Activated CD8-positive, alpha-beta memory T cell treated with anti-CD3 and anti-CD28 coated beads, Interleukin-2, amount 50 U/mL, for 4 hours (primary cell): Measurements from ENCODE around the gene SLC25A45.

Experiments
- DNase-seq: peaks from one replicate; pipeline ENCODE4 v3.0.0-alpha.2; 2020

Gene SLC25A45

DNA sequence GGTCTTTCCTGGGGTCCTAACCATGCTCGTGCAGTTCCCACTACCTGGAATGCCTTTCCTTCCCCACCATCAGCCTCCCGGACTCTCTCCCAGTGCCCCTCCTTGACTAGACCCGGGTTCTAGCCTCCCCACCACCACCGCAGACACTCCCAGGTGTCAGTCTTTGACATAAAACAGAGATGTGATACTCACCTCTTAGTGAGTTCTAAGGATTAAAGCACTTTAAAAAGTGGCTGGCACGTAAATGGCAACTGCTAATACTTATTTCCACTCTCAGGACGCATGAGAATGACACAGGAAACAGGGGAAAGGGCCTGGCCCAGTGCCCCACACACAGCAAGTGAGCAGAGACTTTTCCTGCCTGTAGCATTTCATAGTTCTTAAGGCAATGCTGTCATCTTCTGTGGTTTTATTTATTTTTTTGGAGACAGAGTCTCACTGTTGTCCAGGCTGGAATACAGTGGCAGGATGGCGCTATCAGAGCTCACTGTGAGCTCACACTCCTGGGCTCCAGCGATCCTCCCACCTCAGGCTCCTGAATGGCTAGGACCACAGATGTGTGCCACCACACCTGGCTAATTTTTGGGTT lies 1.9 kb upstream of the SLC25A45 start:
- DNase-seq: no peak

DNA sequence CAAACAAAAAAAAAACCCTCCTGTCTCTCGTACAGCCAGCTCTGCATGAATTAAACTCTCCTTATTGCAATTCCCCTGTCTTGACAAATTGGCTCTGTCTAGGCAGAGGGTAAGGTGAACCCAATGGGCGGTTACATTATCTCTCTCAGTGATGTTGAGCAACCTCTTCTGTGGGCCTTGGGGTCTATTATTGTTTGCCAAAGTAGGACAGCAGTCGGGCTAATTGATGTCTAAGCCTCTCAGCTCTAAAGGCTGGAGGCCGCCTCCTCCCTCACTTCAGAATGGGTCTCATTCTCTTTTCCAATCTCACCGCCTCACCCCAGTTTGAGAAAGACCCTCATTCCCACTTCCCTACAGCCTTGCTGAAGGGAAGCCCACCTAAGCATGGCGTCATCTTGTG lies 1.3 kb upstream of the SLC25A45 start:
- DNase-seq: no peak

DNA sequence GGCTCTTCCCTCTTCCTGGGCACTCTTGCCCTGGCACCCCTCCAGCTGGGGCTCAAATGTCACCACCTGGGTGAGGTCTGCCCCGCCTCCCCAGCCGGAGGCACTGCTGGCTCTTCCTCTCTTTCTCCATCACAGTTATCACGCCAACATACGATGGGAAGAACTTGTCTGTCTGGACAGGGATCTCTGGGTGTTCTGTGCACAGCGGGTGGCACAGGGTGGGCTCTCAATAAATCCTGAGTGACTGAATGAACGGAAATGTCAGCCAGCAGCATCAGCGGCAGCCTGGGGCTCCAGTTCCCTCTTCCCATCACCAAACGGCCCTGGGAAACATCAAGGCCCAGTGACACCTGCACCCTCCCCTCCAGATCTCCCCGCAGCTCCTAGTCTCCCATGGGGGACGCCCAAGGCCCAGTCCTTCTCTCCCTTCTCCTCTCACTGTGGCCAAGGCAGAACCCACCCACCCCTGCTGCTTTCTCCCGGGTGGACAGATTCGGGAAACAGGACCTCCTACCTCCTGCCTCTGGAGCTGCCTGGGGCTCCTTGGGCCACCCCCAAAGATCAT lies 440 bp upstream of the SLC25A45 start:
- DNase-seq: no peak

DNA sequence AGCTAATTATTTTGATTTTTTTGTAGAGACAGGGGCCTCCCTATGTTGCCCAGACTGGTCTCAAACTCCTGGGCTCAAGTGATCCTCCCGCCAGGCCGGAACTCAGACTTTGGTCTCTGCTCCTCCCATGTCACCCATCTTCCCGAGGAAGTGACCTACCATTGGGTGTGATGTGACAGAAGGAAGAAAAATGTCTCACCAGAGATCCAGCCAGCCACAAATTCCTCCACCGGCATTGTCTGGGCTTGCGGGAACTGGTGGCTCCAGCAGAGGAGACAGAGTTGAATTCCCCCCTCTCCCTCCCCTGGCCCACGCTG lies 772 bp downstream of the SLC25A45 start:
- DNase-seq: no peak

DNA sequence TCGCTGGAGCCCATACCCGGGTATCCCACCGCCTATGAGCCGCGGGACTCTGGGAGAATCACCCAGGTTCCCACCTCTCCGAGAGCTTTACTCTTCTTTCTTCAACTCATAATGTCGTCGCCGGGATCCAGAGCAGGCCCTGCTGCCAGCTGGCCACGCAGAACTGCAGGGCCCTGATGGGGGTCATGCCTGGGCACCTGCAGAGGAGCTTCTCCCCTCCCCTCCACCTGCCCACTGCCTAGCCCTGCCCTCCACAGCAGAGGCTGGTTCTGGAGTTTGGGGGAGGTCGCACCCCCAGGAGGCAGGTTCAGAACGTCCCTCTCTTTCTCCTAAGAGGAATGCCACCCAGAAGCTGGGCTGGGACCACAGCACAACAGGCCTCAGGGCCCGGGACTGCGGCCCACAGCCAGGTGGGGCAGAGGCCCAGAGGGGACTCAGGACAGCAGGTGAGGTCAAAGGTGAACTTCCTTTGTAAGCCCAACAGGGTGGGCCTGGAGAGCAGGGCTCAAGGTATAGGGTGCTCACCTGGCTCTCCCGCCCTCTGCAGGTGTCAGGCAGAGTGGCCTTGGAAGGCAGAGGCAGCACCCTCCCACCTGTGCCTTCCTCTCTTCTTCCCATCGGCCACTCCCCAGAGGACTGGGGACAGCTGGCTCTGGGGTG lies 1.9 kb downstream of the SLC25A45 start:
- DNase-seq: no peak

DNA sequence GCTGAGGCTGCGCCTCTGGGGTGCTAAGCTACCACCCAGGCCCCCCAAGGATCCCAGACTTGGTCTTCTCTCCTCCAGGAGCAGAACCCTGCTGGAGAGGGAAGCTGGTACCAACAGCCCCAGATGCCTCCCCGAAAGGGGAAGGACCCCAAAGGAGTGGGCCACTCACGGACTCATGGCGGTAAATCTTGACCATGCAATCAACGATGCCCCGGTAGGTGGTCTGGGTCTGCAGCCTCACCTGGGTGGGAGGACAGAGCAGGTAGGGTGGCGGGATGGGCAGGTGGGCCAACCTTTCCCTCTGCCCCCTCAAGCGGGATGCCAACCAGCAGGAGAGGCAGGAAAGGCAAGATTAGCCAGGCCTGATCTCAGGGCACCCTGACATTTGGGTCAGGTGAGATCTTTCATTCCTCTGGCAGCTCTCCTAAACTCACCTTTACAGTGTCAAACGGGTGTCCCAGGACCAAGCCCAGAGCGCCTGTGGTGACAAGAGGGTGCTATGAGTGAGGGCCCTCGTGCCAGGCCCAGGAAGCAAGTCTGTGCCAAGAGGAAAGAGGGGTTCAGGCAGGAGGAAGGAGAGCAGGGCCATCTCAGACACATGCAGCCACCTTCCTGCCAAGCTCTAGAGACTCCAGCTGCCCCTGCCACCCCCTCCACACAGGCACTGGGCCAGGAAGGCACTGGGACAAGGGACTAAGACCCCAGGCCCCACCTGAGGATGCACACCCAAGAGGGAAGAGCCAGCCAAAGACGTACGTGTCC lies 2.6 kb downstream of the SLC25A45 start:
- DNase-seq: no peak

DNA sequence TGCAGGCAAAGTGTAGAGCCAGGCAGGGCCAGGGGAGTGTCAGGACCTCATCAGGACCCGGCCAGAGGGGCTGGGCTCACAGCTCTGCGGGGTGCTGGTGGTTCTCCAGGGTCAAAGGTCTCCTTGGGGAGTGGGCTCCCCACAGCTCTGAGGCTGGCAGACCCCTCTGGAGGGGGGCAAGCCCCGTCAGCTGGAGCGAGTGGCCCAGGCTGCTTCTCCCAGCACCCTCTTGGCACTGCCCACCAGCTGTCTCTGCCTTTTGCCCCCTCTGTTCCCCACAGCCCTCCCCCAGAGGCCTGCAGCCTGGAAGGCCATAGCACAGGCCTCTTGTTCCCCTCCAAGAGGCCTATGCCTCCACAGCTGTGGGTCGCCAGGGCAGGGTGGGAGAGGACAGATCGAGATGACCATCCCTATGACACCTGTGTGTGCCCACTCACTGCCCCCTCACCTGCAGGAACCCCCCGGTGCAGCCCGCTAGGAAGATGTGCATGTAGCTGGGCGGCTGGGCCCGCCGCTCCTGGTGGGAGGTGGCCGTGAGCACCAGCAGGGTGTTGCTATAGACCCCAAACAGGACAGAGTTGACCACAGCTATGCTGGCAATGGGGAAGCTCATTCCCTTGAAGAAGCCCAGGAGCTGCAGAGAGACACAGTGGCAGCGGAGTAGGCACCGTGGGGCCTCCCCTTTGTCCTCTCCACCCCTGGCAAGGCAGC lies 3.4 kb downstream of the SLC25A45 start:
- DNase-seq: no peak

DNA sequence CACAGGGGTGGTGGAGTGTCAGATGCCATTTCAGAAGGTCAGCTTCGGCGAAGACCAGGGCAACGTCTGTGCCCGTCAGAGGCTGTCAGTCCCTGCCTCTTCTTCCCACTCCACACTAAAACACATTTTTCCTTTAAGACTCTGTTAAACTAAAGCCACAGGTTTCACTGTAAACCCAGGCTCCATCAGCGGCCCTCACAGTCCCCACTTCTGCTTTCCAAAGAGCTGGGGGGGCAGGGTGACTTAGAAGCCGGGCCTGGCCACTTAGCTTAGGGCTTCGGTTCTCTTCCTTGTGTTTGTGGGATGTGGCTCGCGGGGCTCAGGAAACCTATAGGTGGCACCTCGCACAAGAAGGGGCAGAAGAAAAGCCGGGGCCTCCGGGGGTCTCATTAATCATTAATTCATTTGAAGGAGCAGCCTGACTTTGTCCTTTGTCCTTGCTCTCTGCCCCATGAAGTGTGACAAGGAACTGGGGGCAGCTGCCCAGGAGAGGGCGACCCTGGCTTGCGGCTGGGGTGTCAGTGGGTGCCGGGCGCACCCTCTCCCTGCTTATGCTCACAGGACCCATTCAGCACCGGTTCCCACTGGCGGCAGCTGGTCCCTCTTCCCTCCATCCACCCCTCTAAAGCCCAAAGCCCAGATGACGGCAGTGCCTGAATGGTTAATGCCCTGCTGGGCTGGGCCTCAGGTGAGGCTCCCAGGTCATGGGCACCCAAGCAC lies 4.1 kb downstream of the SLC25A45 start:
- no peak for DNase-seq

DNA sequence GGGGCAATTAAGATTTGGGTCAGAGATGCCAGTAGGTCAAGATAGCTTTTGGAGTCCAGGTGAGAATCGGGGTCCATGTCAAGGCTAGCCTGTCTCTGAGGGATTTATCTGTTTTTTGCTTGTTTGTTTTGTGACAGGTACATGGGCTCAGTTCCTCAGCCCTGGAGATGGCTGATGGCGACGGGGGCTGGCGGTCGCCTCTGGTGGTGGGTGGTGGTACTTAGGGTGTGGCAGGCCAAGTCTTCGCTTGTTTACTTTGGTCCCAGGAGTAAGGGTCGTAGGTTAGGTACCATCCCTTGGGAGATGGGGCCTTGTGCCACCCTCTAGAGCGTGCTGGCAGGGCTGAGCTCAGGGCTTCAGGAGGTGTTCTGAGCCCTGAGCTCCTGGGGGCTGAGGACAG lies 4.7 kb downstream of the SLC25A45 start:
- DNase-seq: no peak

DNA sequence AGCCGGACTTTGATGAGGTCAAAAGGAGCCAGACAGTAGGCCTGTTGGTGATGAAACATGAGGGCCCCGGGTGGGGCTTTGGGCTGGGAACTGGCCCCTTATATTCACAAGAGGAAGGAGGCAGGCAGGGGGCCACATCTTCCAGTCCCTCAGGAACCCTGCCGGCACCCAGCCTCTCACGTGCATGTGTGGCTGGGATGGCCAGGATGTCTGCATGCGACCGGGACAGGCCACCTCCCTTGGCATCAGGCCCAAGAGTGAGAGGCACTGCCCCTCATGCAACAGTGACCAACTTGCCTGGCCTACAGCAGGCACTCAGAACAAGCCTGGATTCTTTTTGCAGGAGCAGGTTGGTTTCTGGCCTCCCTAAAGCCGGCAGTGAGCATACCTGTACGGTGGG lies 5.4 kb downstream of the SLC25A45 start:
- no peak for DNase-seq

DNA sequence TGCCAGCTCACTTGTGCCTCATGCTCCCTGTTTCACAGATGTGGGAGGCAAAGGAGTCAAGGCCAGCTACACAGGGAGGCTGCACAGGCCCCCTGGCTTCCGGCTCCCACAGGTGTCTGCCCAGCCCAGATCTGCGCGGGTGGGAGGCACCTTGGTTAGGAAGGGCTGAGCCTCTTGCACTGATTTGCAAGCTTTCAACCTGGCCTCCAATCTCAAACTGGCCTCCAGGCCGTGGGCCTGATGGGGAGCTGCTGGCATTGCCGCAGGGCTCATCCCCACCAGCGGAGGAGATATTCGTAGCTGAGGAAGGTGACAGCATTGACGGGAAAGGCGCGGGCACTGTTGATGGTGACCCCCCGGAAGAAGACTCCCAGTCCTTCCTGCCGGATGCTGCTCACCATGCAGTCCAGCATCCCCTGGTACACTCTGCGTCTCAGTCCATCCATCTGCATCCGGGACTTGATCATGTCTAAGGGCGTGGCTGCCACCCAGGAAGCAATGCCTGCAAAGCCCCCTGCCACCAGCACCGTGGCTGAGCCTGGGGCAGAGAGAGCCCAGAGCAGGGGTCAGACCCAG lies 6.2 kb downstream of the SLC25A45 start:
- DNase-seq: no peak

DNA sequence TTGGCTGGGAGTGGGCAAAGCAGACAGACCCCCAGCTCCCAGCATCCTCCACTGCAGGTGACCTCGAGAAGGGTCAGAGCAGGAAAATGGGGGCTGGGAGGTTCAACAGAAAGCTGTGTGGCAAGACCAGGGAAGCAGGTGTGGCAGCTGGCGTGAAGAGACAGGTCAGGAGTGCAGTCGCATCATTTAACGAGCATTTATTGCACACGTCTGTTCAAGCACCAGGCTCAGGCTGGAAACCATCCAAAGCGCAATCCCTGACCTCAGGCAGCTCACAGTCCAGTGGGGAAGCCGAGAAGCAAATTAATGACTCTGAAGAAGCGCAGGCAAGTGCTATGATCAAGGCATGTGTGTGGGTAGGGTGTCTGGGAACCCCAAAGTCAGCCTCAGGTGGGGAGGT lies 7.4 kb downstream of the SLC25A45 start:
- no peak for DNase-seq

DNA sequence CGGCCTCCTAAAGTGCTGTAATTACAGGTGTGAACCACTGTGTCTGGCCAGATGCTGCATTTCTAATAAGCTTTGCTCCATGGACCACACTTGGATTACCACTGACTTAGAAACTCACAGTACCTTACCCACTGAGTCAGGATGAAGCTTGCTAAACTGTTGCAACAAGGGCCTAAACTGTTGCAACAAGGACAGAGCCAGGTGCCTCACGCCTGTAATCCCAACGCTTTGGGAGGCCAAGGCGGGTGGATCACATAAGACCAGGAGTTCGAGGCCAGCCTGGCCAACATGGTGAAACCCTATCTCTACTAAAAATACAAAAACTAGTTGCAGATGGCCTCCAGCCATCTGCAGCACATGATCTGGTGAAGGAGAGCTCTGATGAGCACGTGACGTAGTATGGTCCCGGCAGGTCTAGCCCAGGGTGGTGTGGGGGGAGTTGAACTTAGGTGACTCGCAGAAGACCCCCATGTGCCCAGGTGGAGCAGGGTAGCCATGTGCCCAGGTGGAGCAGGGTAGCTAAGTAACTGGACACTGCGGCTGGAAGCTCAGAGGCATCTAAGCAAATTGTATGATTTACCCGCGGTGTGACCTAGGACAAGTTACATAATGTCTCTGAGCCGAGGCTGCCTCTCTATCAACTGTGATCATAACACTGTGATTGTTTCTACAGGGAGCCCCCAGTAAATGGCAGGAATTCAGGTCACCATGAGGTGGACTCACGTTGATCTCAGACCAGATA lies 8.4 kb downstream of the SLC25A45 start:
- no peak for DNase-seq

DNA sequence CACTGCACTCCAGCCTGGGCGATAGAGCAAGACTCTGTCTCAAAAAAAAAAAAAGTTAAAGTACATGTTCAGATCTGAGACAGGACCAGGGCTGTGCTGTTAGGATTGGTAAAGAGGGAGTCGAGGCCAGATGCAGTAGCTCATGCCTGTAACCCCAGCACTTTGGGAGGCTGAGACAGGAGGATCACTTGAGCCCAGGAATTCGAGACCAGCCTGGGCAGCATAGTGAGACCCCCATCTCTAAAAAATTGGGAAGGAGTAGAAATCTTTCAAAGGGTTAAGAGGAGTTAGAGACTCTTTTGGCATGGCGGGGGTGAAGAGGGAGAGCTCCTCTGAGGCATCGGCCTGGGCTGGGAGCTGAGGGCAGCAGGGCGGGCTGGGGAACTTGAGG lies 11.8 kb downstream of the SLC25A45 start:
- DNase-seq: no peak

DNA sequence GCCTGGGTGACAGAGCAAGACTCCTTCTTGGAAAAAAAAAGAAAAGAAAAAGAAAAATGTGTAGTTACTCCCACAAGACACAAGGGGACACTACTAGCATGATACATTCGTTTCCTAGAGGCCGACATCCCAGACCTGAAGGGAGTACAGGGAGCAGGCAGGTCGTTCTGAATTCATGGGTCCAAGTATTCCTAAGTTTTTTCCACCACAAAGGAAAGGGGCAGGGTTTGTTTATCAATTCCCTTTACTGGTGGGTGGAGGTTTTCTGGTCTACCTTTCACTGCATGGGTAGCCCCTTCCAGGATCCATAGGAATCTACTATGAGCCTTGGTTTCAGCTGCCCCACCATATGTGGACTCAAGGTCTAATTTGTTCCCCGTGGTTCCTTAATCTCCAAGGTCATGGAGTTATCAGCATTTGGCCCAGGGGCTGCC lies 16.1 kb downstream of the SLC25A45 start:
- no peak for DNase-seq

DNA sequence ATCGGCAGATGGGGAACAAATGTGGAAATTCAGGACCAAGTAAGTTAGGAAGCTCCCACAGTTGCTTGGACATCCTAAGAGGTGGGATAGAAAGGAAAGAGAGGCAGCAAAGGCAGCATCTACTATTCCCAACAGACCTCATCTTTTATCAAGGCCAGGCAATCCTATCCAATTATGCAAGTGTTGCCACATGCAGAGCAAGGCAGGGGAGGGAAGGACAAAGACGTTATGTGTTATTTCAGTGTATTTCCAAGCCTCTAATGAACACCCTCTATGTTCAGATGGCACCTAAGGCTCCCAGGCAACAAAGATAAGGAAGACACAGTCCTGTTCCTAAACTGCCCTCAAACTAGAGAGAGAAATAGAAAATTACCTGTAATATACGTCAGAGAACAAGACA lies 18.7 kb downstream of the SLC25A45 start:
- DNase-seq: no peak

DNA sequence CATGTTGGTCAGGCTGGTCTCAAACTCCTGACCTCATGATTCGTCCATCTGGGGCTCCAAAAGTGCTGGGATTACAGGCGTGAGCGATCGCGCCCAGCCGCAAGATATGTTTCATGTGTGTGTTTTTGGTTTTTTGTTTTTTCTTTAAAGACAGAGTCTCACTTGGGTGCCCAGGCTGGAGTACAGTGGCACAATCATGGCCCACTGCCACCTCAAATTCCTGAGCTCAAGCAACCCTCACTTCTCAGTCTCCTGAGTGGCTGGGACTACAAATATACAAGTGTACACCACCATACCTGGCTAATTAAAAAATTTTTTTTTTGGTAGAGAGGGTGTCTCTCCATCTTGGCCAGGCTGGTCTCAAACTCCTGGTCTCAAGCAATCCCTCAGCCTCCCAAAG lies 19.5 kb downstream of the SLC25A45 start:
- DNase-seq: no peak

DNA sequence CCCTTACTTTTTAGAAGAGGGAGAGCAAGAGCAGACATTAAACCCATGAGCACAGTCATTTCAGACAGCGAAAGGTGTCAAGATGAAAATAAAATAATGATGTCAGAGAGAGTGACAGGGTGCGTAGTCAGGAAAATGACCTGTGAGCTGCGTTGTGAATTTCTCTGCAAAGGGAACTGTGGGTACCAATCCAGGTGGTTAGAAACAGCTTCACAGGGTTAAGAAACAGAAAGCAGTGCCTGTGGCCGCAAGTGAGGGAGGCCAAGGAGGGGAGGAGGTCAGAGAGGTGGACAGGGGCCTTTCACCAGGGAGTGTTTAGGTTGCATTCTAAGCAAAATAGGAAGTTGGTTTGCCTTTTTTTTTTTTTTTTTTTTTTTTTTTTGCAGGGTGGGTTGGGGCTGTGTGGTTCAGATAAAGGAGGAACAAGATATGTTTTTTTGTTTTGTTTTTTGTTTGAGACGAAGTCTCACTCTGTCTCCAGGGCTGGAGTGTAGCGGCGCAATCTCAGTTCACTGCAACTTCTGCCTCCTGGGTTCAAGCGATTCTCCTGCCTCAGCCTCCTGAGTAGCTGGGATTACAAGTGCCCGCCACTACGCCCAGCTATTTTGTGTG lies 20.0 kb downstream of the SLC25A45 start:
- DNase-seq: no peak

DNA sequence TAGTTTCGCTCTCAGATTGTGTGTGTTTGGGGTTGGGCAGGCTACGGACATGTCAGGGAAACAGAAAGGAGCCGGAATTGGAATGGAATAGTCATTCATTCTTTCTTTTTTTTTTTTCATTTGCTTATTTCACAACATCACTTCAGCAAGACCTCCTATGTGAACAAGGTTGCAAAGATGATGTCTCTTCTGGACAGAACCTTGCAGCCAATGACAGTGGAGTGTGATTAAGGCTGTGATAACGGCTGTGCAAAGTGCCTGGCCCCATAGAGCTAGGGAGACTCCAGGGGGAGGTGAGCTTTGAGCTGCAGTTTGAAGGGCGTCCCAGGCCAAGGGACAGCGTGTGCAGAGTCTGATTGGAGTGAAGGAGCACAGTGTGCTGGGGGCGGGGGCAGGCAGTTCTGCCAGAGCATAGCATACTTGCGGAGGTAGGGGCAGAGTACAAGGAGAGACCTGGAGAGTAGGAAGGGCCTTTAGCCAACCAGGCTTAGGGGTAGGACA lies 24.5 kb downstream of the SLC25A45 start:
- no peak for DNase-seq

DNA sequence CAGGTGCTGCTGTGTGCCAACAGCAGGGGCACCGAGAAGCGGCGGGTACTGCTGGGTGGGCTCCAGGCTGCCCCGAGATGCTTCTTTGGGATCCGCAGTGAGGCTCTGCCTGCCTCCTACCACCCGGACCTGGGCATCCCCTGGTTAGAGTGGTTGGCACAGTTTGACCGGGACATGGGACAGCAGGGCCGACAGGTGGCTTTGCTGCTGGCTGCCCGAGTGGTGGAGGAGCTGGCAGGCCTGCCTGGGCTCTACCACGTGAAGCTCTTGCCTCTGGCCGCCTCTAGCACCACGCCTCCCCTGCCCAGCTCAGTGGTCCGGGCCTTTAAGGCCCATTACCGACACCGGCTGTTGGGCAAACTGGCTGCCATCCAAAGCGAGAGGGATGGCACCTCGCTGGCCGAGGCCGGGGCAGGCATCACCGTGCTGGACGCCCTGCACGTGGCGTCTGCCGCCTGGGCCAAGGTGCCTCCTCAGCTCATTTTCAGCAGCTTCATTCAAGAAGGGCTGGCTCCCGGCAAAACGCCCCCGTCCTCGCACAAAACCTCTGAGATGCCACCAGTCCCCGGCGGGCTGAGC lies 26.0 kb downstream of the SLC25A45 start:
- no peak for DNase-seq
